Coronary artery (tissue), 2 donors: ENCODE measurements around the gene C19orf33.

Experiments
- DNase-seq: peaks from one replicate; pipeline ENCODE4 v3.0.0-alpha.2; 2017; ENCODE audit warnings: low spot score
- H3K27ac ChIP-seq, 2 donors: fragments of 200-600 bp; sonication (generic); one replicate each; pipeline ENCODE4 v1.5.1; 2016 to 2019
- H3K4me3 ChIP-seq: fragments of 200-600 bp; sonication (generic); 2 replicates; pipeline ENCODE4 v1.5.1; 2016; ENCODE audit warnings: mild to moderate bottlenecking, moderate library complexity
- CTCF ChIP-seq: fragments of 200-600 bp; sonication (generic); IDR thresholded peaks from one replicate; pipeline ENCODE4 v1.5.1; 2019; ENCODE audit warnings: antibody characterized with exemption

C19orf33 gene

GRCh38 chr19:38298821-38299680, 5.0 kb upstream of the C19orf33 start:
- Histone ChIP-seq H3K27ac (peak overlapping the region; percentile 42 to 66), H3K4me3 (no peak overlapping the region)
- DNase-seq: no peak
- no peak for TF ChIP-seq CTCF

GRCh38 chr19:38304352-38304865, 358 bp downstream of the C19orf33 start:
- no peak overlapping the region for H3K27ac ChIP-seq
- TF ChIP-seq CTCF: no peak
- DNase-seq: no peak
- no peak overlapping the region for H3K4me3 ChIP-seq

- no peak overlapping the region for H3K4me3 ChIP-seq
- no peak for DNase-seq
- no peak overlapping the region for H3K27ac ChIP-seq
- TF ChIP-seq CTCF: no peak
These were observed 897 bp downstream of the C19orf33 start for GRCh38 chr19:38304866-38305429.

- TF ChIP-seq CTCF: no peak
- DNase-seq: no peak
- H3K27ac ChIP-seq: no peak overlapping the region
- H3K4me3 ChIP-seq: no peak overlapping the region
These were observed 2.2 kb downstream of the C19orf33 start for GRCh38 chr19:38306236-38306635.

GRCh38 chr19:38307076-38307475, 3.0 kb downstream of the C19orf33 start:
- Histone ChIP-seq H3K4me3 (no peak overlapping the region), H3K27ac (no peak overlapping the region)
- no peak for TF ChIP-seq CTCF
- no peak for DNase-seq

GRCh38 chr19:38307597-38307996, 3.5 kb downstream of the C19orf33 start:
- Histone ChIP-seq H3K27ac (no peak overlapping the region), H3K4me3 (no peak overlapping the region)
- TF ChIP-seq CTCF: no peak
- no peak for DNase-seq
